Mesodermal cell (in vitro differentiated cells): ENCODE results near the gene ITGB4.

ENCODE experiments used
- H3K27ac ChIP-seq: 2 replicates; pipeline ENCODE4 v1.7.0; 2013; ENCODE audit warnings: mild to moderate bottlenecking, low read depth, low read length, moderate library complexity; ENCODE audit not compliant: severe bottlenecking
- H3K36me3 ChIP-seq: 2 replicates; pipeline ENCODE4 v1.7.1; 2013; ENCODE audit warnings: mild to moderate bottlenecking, low read length, moderate library complexity; ENCODE audit not compliant: control insufficient read depth, insufficient read depth
- H3K4me1 ChIP-seq: one replicate; pipeline ENCODE4 v1.7.1; 2013; ENCODE audit warnings: mild to moderate bottlenecking, low read length; ENCODE audit not compliant: insufficient read depth, control insufficient read depth, poor library complexity, severe bottlenecking
- H3K4me3 ChIP-seq: 2 replicates; pipeline ENCODE4 v1.7.0; 2013; ENCODE audit warnings: low read length, control low read depth, mild to moderate bottlenecking; ENCODE audit not compliant: insufficient read depth, poor library complexity, severe bottlenecking; ENCODE audit errors: extremely low read depth
- H3K9me3 ChIP-seq: 2 replicates; pipeline ENCODE4 v1.7.1; 2013; ENCODE audit warnings: mild to moderate bottlenecking, low read length, moderate library complexity; ENCODE audit not compliant: control insufficient read depth
- WGBS, 2 experiments: methylation state at CpG; one replicate each; pipeline ENCODE4 v1.1.5; 2013; ENCODE audit warnings: missing lambda C conversion rate in 2 of 2; ENCODE audit not compliant: insufficient coverage in 2 of 2; 5-methylcytosine and 5-hydroxymethylcytosine counted together

ITGB4 gene

DNA sequence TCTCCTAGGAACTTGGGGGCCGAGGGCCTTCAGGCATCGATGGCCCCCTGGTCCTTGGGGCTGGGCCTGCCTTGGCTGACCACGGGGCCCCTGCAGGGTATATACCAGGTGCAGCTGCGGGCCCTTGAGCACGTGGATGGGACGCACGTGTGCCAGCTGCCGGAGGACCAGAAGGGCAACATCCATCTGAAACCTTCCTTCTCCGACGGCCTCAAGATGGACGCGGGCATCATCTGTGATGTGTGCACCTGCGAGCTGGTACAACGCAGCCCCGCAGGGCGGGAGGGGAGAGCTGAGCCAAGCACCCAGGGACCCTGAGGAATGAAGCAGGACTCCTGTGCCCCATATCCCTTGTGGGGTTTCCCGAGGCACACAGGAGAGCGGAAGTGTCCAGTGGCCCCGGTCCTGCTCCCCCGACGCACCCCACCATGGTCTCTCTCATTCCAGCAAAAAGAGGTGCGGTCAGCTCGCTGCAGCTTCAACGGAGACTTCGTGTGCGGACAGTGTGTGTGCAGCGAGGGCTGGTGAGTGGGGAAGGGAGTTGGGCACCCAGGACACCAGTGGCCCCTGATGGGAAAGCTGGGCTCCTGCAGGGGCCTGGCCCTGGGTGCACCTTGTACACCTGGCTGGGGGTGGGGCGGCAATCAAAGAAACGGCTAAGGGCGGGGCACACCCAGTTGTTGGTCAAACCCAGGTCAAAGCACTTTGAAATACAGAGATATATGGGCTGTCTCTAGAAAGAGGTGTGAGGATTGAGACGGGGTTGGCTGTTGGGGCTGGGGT lies 10.6 kb downstream of the ITGB4 start:
- WGBS, 2 experiments: 92 to 96% methylated on average over 24 to 31 of the region's 31 CpGs
- Histone ChIP-seq H3K4me1 (no peaks in the 10 kb centered on the region), H3K27ac (no peak overlapping the region), H3K4me3 (no peak overlapping the region), H3K36me3 (no peaks in the 10 kb centered on the region), H3K9me3 (no peaks in the 10 kb centered on the region)

DNA sequence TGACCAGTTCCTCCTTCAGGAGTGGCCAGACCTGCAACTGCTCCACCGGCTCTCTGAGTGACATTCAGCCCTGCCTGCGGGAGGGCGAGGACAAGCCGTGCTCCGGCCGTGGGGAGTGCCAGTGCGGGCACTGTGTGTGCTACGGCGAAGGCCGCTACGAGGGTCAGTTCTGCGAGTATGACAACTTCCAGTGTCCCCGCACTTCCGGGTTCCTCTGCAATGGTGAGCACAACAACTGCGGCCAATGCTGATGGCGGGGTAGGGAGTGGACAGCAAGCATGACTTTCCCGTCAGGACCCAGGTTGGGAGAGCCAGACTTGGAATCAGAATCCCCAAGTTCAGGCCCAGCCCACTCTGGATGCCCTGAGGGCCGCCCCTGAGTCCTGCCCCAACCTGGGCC lies 12.2 kb downstream of the ITGB4 start:
- H3K4me3 ChIP-seq: no peak overlapping the region
- WGBS, 2 experiments: 93% methylated on average over 17 to 18 of the region's 18 CpGs
- H3K36me3 ChIP-seq: no peaks in the 10 kb centered on the region
- H3K27ac ChIP-seq: no peak overlapping the region
- H3K9me3 ChIP-seq: no peaks in the 10 kb centered on the region
- H3K4me1 ChIP-seq: no peaks in the 10 kb centered on the region

DNA sequence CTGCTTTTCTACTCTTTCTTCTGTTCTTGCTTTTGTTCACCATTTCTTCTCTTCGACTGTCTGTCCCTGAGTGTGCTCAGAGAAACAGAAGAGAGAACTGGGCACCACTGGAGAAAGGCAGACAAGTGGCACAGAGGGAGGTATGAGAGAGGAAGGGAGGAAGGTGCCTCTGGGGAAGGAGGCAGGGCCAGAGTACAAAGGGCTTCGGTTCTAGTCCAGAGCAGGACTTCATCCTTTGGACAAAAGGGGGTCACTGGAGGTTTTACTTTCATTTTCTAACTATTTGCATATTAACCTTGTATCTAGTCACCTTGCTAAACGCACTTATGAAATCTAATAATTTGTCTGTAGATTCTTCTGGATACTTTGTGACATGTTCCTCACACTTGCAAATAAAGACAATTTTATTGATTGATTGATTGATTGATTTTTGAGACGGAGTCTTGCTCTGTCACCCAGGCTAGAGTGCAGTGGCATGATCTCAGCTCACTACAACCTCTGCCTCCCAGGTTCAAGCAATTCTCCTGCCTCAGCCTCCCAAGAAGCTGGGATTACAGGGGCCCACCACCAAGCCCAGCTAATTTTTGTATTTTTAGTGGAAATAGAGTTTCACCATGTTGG lies 13.5 kb downstream of the ITGB4 start:
- no peaks in the 10 kb centered on the region for H3K9me3 ChIP-seq
- 83 to 86% methylated on average over 1 to 2 of the region's 4 CpGs for WGBS, 2 experiments
- no peak overlapping the region for H3K27ac ChIP-seq
- no peak overlapping the region for H3K4me3 ChIP-seq
- no peaks in the 10 kb centered on the region for H3K4me1 ChIP-seq
- H3K36me3 ChIP-seq: no peaks in the 10 kb centered on the region

DNA sequence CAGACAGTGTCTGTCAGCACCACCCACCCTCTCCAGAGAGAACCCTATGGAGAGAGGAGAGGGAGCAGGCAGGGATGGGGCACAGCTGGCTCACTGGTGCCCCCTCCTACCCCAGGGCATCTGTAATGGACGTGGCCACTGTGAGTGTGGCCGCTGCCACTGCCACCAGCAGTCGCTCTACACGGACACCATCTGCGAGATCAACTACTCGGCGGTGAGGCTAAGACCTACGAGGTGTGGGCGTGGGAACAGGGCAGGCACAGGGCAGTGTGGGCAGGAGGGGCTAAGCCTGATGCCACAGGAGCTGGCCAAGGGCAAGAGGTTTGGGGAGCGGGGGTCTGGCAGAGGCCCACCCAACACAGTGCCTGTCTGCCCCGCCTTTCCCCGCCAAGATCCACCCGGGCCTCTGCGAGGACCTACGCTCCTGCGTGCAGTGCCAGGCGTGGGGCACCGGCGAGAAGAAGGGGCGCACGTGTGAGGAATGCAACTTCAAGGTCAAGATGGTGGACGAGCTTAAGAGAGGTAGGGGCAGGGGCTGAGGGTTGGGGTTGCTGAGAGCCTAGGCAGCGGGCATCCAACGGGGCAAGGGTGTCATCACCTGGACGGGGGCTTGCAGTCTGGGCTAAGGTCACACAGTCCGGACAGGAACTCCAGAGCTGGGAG lies 15.0 kb downstream of the ITGB4 start:
- Histone ChIP-seq H3K9me3 (no peaks in the 10 kb centered on the region), H3K4me3 (no peak overlapping the region), H3K4me1 (no peaks in the 10 kb centered on the region), H3K27ac (no peak overlapping the region), H3K36me3 (no peaks in the 10 kb centered on the region)
- 92 to 94% methylated on average over 24 of the region's 26 CpGs for WGBS, 2 experiments

DNA sequence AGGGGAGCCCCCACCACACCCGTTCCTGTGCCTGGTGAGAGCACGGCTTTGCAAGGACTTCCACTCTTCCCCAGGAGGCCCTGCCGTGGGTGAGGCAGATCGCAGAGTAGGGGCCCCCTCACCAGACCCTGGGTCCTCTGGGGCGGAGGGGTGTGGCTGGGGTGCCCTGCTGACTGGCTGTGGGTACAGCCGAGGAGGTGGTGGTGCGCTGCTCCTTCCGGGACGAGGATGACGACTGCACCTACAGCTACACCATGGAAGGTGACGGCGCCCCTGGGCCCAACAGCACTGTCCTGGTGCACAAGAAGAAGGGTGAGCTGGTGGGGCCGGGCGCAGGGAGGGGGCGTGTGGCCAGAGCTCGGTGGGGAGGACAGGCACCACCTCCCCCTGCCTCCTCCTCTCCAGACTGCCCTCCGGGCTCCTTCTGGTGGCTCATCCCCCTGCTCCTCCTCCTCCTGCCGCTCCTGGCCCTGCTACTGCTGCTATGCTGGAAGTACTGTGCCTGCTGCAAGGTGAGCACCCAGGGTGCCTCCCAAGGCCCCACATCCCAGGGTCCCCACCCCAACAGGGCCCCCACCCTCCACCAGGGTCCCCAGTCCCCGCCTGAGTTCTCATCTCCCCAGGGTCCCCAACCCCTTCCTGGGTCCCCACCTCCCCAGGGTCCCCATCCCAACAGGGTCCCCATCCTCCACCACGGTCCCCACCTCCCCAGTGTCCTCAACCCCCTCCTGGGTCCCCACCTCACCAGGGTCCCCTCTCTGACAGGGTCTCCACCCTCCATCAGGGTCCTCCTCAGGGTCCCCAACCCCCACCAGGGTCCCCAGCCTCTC lies 16.1 kb downstream of the ITGB4 start:
- no peaks in the 10 kb centered on the region for H3K9me3 ChIP-seq
- WGBS, 2 experiments: 80 to 88% methylated on average over 13 to 18 of the region's 20 CpGs
- H3K36me3 ChIP-seq: no peaks in the 10 kb centered on the region
- H3K4me1 ChIP-seq: no peaks in the 10 kb centered on the region
- no peak overlapping the region for H3K4me3 ChIP-seq
- H3K27ac ChIP-seq: no peak overlapping the region

DNA sequence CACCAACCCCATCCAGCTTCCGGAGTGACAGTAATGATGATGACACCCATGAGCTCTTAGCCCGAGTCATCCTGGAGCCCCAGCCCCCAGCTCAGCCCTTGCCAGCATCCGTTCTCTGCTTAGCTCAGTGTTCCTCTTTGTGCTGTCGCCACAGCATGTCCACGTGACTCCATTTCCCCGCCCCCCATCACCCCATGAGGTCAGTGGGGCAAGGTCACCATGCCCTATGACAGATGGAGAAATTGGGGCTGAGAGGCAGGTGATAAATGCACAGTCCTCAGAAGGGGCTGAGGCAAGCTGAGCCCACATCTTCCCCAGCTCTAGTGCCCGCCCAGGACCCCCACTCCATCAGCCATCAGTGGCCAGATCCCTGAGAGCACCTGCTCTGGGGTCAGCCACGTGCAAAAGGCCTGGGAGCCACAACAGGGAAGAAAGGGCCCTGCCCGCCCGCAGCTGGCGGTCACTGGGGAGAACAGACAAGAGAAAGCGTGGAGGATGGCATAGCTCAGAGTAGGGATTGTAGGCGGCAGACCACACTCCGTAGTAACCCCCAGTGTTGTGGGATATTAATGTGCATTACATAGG lies 17.1 kb downstream of the ITGB4 start:
- Histone ChIP-seq H3K4me3 (no peak overlapping the region), H3K9me3 (no peaks in the 10 kb centered on the region), H3K27ac (no peak overlapping the region), H3K4me1 (no peaks in the 10 kb centered on the region), H3K36me3 (no peaks in the 10 kb centered on the region)
- 82 to 83% methylated on average over 8 to 14 of the region's 14 CpGs for WGBS, 2 experiments

DNA sequence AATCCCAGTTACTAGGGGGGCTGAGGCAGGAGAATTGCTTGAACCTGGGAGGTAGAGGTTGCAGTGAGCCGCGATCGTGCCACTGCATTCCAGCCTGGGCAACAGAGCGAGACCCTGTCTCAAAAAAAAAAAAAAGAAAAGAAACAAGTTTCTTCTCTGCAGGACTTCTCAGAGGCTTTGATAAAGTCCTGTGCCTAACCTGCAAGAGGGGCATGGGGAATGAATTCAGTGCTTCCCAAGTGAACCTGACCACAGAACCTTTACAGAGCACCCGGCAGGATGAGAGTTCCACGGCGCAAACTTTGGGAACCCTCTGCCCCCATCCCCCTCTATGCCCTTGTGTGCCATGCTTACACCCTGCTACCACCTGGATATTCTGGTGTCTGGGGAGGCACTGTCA lies 17.9 kb downstream of the ITGB4 start:
- no peaks in the 10 kb centered on the region for H3K9me3 ChIP-seq
- 97 to 100% methylated on average over 6 to 7 of the region's 7 CpGs for whole genome bisulfite sequencing, 2 experiments
- H3K4me3 ChIP-seq: no peak overlapping the region
- H3K36me3 ChIP-seq: no peaks in the 10 kb centered on the region
- no peaks in the 10 kb centered on the region for H3K4me1 ChIP-seq
- H3K27ac ChIP-seq: no peak overlapping the region

DNA sequence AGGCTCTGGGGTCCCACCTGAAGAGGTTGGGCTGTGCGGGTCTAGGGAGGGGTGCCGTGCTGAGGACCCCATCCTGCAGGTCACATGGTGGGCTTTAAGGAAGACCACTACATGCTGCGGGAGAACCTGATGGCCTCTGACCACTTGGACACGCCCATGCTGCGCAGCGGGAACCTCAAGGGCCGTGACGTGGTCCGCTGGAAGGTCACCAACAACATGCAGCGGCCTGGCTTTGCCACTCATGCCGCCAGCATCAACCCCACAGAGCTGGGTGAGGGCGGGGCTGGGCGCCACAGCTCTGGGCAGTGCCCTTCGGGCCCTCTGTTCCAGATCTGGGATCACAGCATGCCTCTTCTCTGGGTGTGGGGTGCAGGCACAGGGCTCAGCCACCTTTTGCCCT lies 18.5 kb downstream of the ITGB4 start:
- no peaks in the 10 kb centered on the region for H3K9me3 ChIP-seq
- H3K4me1 ChIP-seq: no peaks in the 10 kb centered on the region
- no peak overlapping the region for H3K4me3 ChIP-seq
- 92 to 93% methylated on average over 13 to 14 of the region's 14 CpGs for WGBS, 2 experiments
- no peaks in the 10 kb centered on the region for H3K36me3 ChIP-seq
- no peak overlapping the region for H3K27ac ChIP-seq

DNA sequence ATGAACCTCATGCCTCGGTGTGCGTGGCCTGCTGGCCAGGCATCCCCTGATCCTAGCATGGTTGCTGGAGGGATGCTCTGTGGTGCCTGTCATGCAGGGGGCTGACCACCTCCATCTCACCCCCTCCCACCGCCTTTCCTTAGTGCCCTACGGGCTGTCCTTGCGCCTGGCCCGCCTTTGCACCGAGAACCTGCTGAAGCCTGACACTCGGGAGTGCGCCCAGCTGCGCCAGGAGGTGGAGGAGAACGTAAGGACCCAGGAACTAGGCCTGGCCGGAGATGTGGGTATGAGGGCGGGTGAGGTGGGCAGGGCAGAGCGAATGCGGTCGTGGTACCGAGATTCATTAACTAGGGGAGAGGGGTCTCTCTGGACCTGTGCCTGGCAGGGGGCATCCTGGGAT lies 19.0 kb downstream of the ITGB4 start:
- Histone ChIP-seq H3K36me3 (no peaks in the 10 kb centered on the region), H3K4me3 (no peak overlapping the region), H3K9me3 (no peaks in the 10 kb centered on the region), H3K27ac (no peak overlapping the region), H3K4me1 (no peaks in the 10 kb centered on the region)
- 93 to 95% methylated on average over 15 to 16 of the region's 17 CpGs for WGBS, 2 experiments

DNA sequence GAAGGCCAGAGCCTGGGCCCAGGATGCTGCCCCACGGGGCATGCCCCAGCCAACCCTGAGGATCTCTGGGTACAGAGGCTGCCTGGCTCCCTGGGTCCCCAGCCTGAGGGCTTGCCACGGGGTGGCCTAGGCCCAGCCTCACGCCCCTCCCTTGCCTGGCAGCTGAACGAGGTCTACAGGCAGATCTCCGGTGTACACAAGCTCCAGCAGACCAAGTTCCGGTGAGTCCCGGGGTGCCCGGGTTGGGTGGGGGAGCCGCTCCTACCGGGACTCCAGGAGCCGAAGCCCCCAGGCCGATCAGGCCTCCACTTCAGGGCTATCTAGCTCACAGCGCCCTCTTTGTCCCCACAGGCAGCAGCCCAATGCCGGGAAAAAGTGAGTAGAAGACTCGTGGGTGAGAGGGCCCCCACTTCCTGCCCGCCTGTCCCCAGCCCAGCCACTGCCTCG lies 19.4 kb downstream of the ITGB4 start:
- H3K27ac ChIP-seq: no peak overlapping the region
- no peaks in the 10 kb centered on the region for H3K36me3 ChIP-seq
- 88 to 91% methylated on average over 16 of the region's 17 CpGs for WGBS, 2 experiments
- no peaks in the 10 kb centered on the region for H3K9me3 ChIP-seq
- H3K4me3 ChIP-seq: no peak overlapping the region
- no peaks in the 10 kb centered on the region for H3K4me1 ChIP-seq
